HCT116 (cell line): Measurements from ENCODE around the gene TGM2. TPM values are rescaled to one million over a fixed set of nuclear protein-coding genes. Genes with fewer than 3 reads are reported as not detected.

ENCODE experiments used
- ATAC-seq: fragments of 200-7000 bp; cut with Tn5 transposase; 2 replicates; pipeline ENCODE4 v1.9.1; 2020; ENCODE audit warnings: mild to moderate bottlenecking, moderate library complexity
- BruUV-seq: library from RNA; stranded (reverse); fragments of 400-500 nt; replicated peaks from 2 replicates; lab custom pipeline; 2021; lab: Mats Ljungman, UMichigan
- CTCF ChIA-PET: fragments of 300-600 bp; sonication (Branson Sonifier 250); formaldehyde crosslinking; loops from one replicate; lab custom pipeline; 2021; ENCODE audit warnings: antibody characterized with exemption; lab: Charles Lee
- POLR2A ChIA-PET: fragments of 300-600, 350-600 bp; sonication (Branson Sonifier 250); formaldehyde crosslinking; loops from one replicate; lab custom pipeline; 2021; ENCODE audit warnings: antibody characterized with exemption; lab: Charles Lee
- RAD21 ChIA-PET, 2 experiments: fragments of 300-600 bp; sonication (Branson Sonifier 250); formaldehyde crosslinking; loops; one replicate each; lab custom pipeline; 2023; ENCODE audit warnings: low total read pairs in 2 of 2; ENCODE audit not compliant: uncharacterized antibody in 2 of 2, unreplicated experiment in 2 of 2, low non-redundant PET in 1 of 2; lab: Charles Lee
- DNase-seq: peaks from one replicate; pipeline ENCODE4 v3.0.0-alpha.2; 2010; ENCODE audit warnings: low read depth, low spot score
- H2AFZ ChIP-seq: fragments of 200-600 bp; shearing (Covaris generic), sonication (generic); 2 replicates; pipeline ENCODE4 v1.6.1; 2017; ENCODE audit warnings: low read depth, mixed run types, mixed read lengths, antibody characterized with exemption, low read length; ENCODE audit not compliant: poor library complexity, severe bottlenecking
- H3K27ac ChIP-seq: 2 replicates; pipeline ENCODE4 v1.5.1; 2012; ENCODE audit warnings: low read depth, low read length
- H3K27me3 ChIP-seq: fragments of 200-600 bp; sonication (generic); 2 replicates; pipeline ENCODE4 v1.6.1; 2016; ENCODE audit warnings: mixed run types, low read length, mixed read lengths; ENCODE audit not compliant: insufficient read depth
- H3K36me3 ChIP-seq, 2 experiments: fragments of 200-500 bp in 1 of 2; fragments of 200-600 bp in 1 of 2; sonication (Bioruptor generic) in 1 of 2; sonication (generic) in 1 of 2; 2 replicates each; pipeline versions ENCODE4 v1.5.1 to v1.6.1; 2014 to 2016; ENCODE audit warnings: low read length in 2 of 2, inconsistent platforms in 1 of 2, mixed read lengths in 1 of 2, mixed run types in 1 of 2; ENCODE audit not compliant: insufficient read depth in 2 of 2, control insufficient read depth in 1 of 2
- H3K4me1 ChIP-seq, 2 experiments: fragments of 200-600 bp in 1 of 2; sonication (generic) in 1 of 2; 2 replicates each; pipeline versions ENCODE4 v1.5.1 to v1.6.1; 2012 to 2017; ENCODE audit warnings: low read length in 2 of 2, inconsistent platforms in 1 of 2, mild to moderate bottlenecking in 1 of 2, mixed read lengths in 1 of 2, mixed run types in 1 of 2, moderate library complexity in 1 of 2; ENCODE audit not compliant: insufficient read depth in 2 of 2, control insufficient read depth in 1 of 2
- H3K4me2 ChIP-seq: fragments of 200-600 bp; sonication (generic); 2 replicates; pipeline ENCODE4 v1.6.1; 2017; ENCODE audit warnings: mixed run types, low read length, mixed read lengths
- H3K4me3 ChIP-seq, 2 experiments: fragments of 200-600 bp in 1 of 2; sonication (generic) in 1 of 2; replicated peaks in 1 of 2; 2 replicates each; pipeline ENCODE4 v1.5.1; 2011 to 2016; ENCODE audit warnings: low read length in 2 of 2, control low read depth in 1 of 2, low read depth in 1 of 2, mild to moderate bottlenecking in 1 of 2, mixed read lengths in 1 of 2, mixed run types in 1 of 2
- H3K79me2 ChIP-seq: fragments of 200-600 bp; sonication (generic); 2 replicates; pipeline ENCODE4 v1.6.1; 2017; ENCODE audit warnings: mild to moderate bottlenecking, mixed run types, low read length, moderate library complexity, mixed read lengths; ENCODE audit not compliant: insufficient read depth
- H3K9ac ChIP-seq: fragments of 200-600 bp; sonication (generic); 2 replicates; pipeline ENCODE4 v1.6.1; 2016; ENCODE audit warnings: low read length, mixed read lengths
- H3K9me2 ChIP-seq: fragments of 200-600 bp; sonication (generic), shearing (Covaris generic); 2 replicates; pipeline ENCODE4 v1.6.1; 2017; ENCODE audit warnings: mixed run types, mild to moderate bottlenecking, moderate library complexity; ENCODE audit not compliant: insufficient read depth
- H3K9me3 ChIP-seq, 2 experiments: fragments of 200-500 bp in 1 of 2; fragments of 200-600 bp in 1 of 2; sonication (Bioruptor generic) in 1 of 2; sonication (generic) in 1 of 2; 2 replicates each; pipeline ENCODE4 v1.6.1; 2014 to 2017; ENCODE audit warnings: low read length in 2 of 2, mixed read lengths in 2 of 2, inconsistent platforms in 1 of 2, low read depth in 1 of 2, mild to moderate bottlenecking in 1 of 2, mixed run types in 1 of 2, moderate library complexity in 1 of 2; ENCODE audit not compliant: control insufficient read depth in 1 of 2, insufficient read depth in 1 of 2
- H4K20me1 ChIP-seq: fragments of 200-600 bp; sonication (generic), shearing (Covaris generic); 2 replicates; pipeline ENCODE4 v1.6.1; 2017; ENCODE audit warnings: mixed run types, mild to moderate bottlenecking, moderate library complexity; ENCODE audit not compliant: insufficient read depth
- EGR1 ChIP-seq: IDR thresholded peaks from 2 replicates; pipeline ENCODE4 v1.6.1; 2012; ENCODE audit warnings: low read depth
- ELF1 ChIP-seq: IDR thresholded peaks from 2 replicates; pipeline ENCODE4 v1.6.1; 2012; ENCODE audit warnings: low read depth, borderline replicate concordance
- EZH2 ChIP-seq: fragments of 200-600 bp; sonication (generic); IDR thresholded peaks from 2 replicates; pipeline ENCODE4 v1.6.1; 2017; ENCODE audit warnings: antibody characterized with exemption, mixed run types
- JUND ChIP-seq: IDR thresholded peaks from 2 replicates; pipeline ENCODE4 v1.6.1; 2012
- YY1 ChIP-seq: IDR thresholded peaks from 2 replicates; pipeline ENCODE4 v1.6.1; 2011; ENCODE audit warnings: low read length, low read depth, moderate library complexity, mild to moderate bottlenecking; ENCODE audit not compliant: insufficient replicate concordance; ENCODE audit errors: extremely low read depth
- ZFX ChIP-seq: fragments of 450-650 bp; IDR thresholded peaks from 2 replicates; pipeline ENCODE4 v1.6.1; 2017
- intact Hi-C: fragments of 100-400 bp; cut with micrococcal nuclease; formaldehyde crosslinking; loops from 2 replicates; pipeline ENCODE4 v1.10.0; 2022
- total RNA-seq: library from RNA; stranded (reverse); gene quantifications from one replicate; pipeline ENCODE4 v1.2.1, GENCODE V29; 2021; ENCODE audit not compliant: unreplicated experiment

Gene TGM2
- total RNA-seq, 1 experiment from 2014 or later, result 6.1 TPM

GRCh38 chr20:38157635-38158495 is 7.2 kb downstream of the TGM2 start:
- Histone ChIP-seq H3K27ac (no peak overlapping the region), H3K9me2 (no peaks in the 10 kb centered on the region), H3K4me2 (no peak overlapping the region), H3K9ac (no peak overlapping the region), H3K79me2 (no peaks in the 10 kb centered on the region), H3K9me3 (no peaks in the 10 kb centered on the region), H3K4me3 (no peak overlapping the region), H3K4me1 (peaks cover 0 to 10% of the 10 kb centered on the region in 2 experiments; a peak in 2 of 4 replicates), H3K27me3 (no peaks in the 10 kb centered on the region), H3K36me3 (no peaks in the 10 kb centered on the region), H2AFZ (no peak overlapping the region), H4K20me1 (no peaks in the 10 kb centered on the region)
- ChIA-PET POLR2A (no interaction called here), CTCF (interaction anchor here (0.7 kb wide), 1 partner anchor 76 kb away, joined by 4 read pairs; no protein-coding TSS in a partner anchor), RAD21 (no interaction called here)
- DNase-seq, result no peak
- no peak for TF ChIP-seq ELF1
- no peak for TF ChIP-seq ZFX
- no peak for TF ChIP-seq EZH2
- no peak for ATAC-seq
- intact Hi-C loops, result no loop called here
- BruUV-seq, result no TSS peak

- DNase-seq (no peak), ATAC-seq (peak; percentile 47; the same call in 1 of the 2 replicates)
- Histone ChIP-seq H3K4me2 (no peak overlapping the region), H3K9me3 (no peaks in the 10 kb centered on the region), H3K79me2 (no peaks in the 10 kb centered on the region), H3K9ac (no peak overlapping the region), H3K9me2 (no peaks in the 10 kb centered on the region), H3K4me3 (no peak overlapping the region), H3K4me1 (peaks cover 0 to 18% of the 10 kb centered on the region in 2 experiments; a peak in 2 of 4 replicates), H2AFZ (no peak overlapping the region), H3K27ac (no peak overlapping the region), H3K27me3 (no peaks in the 10 kb centered on the region), H4K20me1 (no peaks in the 10 kb centered on the region), H3K36me3 (no peaks in the 10 kb centered on the region)
- intact Hi-C loops, result no loop called here
- CTCF ChIA-PET, result interaction anchor here (0.6 to 0.7 kb wide), 2 partner anchors 76 to 108 kb away, joined by 3 to 4 read pairs; no protein-coding TSS in a partner anchor
- no TSS peak for BruUV-seq
- RAD21 ChIA-PET, result no interaction called here
- POLR2A ChIA-PET, result no interaction called here
- TF ChIP-seq ELF1 (no peak), EGR1 (peak; percentile 72), YY1 (no peak), JUND (no peak)
Observed at GRCh38 chr20:38156888-38157634, 8.0 kb downstream of the TGM2 start.
